ENCODE data around the gene OR2A7. TPM values are rescaled to one million over a fixed set of nuclear protein-coding genes. Genes with fewer than 3 reads are reported as not detected.
"Not testable (repeated sequence)": the region's sequence is repeated elsewhere in the genome, so short reads cannot be mapped to it uniquely, and the experiment has no call there.

OR2A7 gene
- polyA plus RNA-seq, 12 donors = 0.62 to 7.5 (median 1.5) TPM; not detected in 2

DNA sequence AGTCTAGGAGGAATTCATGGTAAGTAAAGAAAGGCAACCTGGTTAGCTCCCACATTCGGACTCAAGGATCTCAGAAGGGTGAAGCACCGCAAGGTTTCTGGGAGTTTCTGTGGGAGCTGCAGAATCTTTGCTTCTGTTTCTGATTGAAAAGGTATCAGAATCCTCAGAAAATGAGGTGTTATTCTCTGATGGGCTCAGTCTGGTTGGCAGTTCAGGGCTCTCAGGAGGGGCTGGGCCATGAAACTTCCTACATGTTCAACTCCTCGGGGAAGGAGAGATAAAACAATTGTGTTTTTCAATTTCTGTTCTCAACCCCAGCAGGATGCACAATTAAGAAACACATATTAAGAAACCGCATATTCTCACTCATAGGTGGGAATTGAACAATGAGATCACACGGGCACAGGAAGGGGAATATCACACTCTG lies 9.1 kb downstream of the OR2A7 start:
- DNase-seq = no peak

DNA sequence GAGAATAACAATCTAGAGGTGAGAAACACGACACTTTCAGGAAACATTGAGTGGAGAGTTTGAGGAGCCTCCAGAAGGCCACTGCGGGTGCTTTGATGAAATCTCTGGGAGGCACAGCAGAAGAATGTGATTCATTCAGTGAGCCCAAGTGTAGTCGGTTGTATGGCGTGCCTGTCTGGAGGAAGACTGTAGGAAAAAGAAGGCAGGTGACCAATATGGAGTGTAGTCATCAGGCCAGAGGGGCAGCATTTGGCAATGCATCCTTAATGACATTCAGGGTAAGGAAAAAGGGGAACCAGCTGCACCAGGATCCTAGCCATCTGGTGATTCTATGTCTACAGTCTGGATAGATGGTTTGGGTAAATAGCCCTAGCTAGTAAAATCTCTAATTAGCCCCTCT lies 12.3 kb downstream of the OR2A7 start:
- not testable (repeated sequence) for DNase-seq

DNA sequence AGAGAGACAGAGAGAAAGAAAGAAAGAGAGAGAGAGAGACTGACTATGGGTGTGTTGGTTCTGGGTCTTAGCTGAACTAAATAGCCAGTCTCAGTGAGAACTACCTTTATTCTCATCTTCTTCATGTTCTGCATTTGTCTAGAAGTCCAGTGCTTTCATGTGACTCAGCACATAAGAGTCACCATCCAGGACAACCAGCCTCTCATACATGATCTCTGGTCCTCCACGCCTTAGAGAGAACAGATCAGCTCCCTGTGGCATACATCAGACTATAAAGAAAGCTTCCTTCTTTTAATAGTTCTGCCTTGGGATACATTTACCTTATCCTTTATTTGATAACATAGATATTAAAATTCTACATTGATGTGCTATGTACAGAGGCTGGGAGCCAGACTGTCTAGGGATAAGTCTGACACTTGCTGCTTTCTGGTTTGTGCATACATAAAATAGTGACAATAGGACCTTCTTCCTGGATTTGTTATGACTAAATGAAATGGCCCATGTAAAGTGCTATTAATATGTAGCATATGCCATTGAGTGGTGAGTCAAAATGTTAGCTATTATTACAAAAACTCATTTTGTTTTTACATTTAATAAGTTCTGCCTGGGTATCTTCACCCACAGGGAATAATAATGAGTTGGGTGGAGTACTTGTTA lies 16.8 kb downstream of the OR2A7 start:
- not testable (repeated sequence) for DNase-seq

DNA sequence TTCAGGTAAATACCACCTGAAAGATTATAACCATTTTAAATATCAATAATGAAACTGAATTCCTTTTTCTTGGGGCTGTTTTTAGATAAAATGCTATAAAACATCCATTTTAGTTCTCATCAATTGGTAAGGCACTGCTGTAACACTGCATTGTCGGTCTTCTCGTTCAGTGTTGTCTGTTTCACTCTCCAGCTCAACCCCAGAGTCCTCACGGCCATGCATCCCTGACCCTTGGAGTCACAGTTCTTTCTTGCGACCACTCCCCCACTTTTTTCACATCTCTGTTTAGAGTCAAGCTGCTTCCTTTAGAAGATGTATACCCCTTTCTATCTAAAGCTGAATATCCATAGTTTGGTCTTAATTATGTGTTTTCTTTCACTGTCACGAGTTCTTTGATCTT lies 17.6 kb downstream of the OR2A7 start:
- not testable (repeated sequence) for DNase-seq

DNA sequence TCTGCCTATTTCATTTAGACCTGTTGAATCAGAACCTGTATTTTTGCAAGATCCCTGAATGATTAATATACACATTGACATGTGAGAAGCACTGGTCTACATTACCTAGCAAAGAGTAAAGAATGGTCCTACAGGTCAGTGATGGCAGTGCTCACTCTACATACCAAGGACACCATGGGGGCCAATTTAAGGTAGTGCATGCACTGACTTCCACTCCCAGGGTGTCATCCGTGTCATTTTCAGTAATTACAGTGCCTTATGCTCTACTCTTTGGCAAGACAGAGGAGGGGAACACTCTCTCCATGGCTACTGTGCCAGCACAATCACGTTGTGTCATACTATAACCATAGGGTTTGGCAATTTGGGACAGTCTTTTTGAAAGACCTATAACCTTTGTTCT lies 19.2 kb downstream of the OR2A7 start:
- DNase-seq = not testable (repeated sequence)

DNA sequence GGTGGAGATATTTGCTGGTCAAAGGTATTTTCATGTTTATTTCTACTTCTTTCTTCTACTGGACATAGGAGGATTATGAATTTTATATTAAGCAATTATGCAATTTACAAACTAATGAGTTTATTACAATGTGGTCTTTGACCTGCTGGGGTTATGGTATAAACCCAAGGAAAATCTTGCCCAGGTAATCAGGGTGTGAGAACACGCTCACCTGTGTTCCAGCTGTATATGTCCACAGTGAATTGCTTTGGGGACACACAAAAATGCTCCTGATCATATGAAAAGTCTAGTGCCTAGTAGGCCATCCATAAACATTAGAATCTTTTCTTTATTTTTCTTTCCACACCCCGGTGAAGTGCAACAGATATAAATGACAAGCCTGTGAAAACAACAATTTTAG lies 25.2 kb downstream of the OR2A7 start, which contains the start of gene OR2A42:
OR2A42 (minus strand) TSS at position 241 of the 400 bp plus-strand sequence. CDS start 6,762 bp downstream, outside the sequence.
- not testable (repeated sequence) for DNase-seq

DNA sequence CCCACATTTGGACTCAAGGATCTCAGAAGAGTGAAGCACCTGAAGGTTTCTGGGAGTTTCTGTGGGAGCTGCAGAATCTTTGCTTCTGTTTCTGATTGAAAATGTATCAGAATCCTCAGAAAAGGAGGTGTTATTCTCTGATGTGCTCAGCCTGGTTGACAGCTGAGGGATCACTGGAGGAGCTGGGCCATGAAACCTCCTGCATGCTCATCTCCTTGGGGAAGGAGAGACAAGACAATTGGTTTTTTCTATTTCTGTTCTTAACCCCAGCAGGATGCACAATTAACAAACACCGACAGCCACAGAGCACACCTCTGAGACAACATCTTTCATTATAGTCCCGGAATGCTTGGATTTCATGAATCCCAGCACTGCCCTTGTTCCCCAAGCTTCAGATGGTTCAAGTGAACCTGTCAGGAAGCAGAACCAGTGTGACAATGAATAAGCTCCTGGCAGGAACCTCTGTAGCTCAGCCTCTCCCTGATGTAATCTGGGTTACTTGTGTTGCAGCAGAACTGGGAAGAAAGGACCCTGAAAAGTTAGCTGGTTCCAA lies 26.0 kb downstream of the OR2A7 start:
- DNase-seq = not testable (repeated sequence)

DNA sequence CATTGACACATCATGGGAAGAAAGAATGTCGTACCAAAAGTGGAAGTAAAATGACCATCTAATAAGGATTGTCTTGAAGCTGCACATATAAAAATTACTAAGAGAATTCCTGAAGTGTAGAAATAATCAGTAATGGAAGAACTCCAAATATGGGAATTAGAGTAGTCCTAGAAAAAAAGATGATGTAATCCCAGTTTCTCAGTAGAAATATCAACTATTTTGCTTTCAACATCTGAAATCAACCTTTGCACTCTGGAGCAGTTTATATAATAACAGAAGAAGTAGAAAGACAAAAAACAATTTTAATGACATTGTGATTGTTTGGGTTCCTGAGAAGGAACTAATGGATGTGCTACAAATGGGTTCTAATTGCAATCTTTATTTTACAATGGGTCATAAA lies 31.6 kb downstream of the OR2A7 start:
- DNase-seq = not testable (repeated sequence)

DNA sequence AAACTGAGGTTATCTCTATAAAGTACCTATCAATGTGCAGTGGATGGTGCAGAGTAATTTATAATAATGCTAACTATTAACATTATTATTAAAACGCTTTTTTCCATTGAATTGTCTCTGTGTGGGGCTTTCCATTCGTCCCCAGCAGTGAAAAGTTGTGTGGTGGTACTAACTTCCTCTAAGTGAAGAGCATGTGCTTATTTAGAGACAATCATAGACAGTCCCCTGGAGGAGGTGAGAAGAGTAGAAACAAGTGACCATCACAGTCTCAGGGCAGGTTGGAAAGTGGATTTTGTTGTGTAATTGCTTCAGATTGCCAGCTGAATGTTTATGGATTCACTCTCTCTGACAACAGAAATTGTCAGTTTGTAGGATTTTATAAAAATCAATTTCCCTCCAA lies 33.6 kb downstream of the OR2A7 start:
- DNase-seq = not testable (repeated sequence)

DNA sequence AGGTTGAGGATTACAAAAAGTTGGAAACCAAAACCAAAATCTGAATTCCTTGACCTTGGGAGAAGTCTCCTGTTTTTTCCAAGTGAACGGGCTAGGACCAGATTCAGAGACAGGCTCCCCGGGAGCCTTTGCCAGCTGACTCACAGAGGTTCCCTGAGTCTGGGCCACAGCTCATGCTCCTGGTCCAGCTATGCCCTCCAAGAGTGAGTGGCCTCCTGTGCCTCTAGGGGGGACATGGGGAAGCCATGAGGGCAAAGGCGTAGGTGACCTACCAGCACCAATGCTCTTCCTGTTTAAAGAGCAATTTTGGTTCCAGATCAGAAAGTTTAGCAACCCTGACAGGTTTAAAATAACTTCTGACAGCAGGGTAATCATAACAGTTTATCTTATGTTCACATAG lies 35.8 kb downstream of the OR2A7 start:
- DNase-seq = not testable (repeated sequence)

DNA sequence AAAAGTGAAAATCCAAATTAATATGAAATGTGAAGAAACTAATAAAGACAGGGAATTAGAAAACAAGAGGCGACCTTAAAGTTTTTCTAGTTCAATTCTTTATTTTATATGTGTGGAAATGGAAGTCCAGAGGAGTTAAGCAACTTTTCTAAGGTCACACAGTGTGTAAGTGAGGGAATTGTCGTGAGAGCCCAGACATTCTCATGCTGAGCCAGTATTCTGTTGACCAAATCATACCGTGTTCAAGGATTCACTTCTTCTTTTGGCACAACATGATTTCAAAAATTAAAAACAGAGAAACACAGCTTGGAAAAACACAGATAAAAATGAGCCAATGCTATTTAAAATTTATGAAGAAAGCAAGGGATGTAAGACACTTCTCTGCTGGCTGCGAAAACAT lies 37.7 kb downstream of the OR2A7 start:
- DNase-seq = not testable (repeated sequence)

DNA sequence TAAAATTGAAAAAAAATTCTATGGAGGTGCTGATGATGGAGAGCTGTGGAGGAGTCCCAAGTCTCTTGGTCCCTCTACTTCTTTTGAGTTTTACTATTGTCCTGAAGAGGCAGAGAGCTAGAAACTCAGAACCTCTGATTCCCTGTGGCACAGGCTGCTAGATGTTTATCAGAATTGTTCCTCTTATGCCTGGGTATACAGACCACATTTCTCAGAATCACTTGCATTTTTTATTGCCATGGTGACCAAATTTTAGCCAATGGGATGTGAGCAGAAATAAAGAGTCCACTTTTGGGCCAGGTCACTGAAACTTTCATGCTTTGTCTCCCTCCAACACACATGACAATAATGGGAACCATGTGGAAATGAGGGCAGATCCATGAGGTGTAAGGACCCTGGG lies 40.9 kb downstream of the OR2A7 start:
- not testable (repeated sequence) for DNase-seq

DNA sequence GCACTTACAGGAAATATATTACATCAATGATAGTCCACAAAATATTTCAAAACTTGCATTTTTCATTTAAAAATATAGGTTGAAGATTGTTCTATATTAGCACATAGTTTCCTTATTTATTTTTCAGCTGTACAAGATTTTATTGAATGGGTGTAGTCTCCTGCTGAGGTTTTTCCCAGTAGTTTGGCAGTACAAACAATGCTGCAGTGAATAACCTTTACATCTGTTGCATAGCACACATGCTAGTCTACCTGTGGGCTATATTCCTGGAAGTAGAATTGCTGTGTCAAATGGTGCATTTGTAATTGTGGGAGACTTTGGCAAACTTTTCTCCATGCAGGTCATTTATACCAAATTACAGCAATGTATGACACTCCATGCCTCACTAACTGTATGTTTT lies 44.1 kb downstream of the OR2A7 start:
- DNase-seq = not testable (repeated sequence)

DNA sequence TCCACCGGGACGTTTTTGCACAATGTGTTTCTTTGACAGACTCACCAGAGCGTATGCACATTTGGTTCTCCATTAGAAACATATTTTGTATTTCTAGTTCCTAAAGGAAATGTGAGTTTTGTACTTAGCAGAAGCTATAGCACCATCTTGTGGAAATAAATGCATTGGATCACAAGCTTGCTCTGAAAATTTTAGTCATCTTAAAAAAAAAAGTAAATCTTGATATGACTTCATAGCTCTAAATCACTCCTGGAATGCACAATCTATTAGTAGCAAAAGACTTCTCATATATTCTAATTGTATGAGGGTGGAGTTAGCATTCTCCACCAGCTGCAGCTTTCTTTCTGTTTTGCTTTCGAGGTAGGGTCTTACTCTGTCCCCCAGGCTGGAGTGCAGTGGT lies 45.4 kb downstream of the OR2A7 start:
- not testable (repeated sequence) for DNase-seq

DNA sequence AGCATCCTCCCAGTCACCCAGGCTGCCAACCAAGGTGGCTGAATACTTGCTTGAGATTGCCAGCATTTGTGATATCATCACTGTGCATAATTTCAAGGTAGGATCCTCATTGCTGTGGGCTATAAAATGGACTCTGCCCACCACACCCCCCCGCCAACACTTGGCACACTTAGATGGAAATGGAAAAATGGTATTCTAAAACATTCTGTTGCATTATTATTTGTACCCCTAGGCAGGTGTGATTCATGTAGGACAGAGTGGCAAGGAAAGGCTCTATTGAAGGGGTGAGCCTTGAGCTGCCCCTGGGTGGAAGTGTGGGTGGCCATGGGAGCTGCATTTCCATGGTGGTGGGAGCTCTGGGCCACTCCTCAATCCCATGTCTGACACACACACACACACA lies 46.0 kb downstream of the OR2A7 start:
- not testable (repeated sequence) for DNase-seq

DNA sequence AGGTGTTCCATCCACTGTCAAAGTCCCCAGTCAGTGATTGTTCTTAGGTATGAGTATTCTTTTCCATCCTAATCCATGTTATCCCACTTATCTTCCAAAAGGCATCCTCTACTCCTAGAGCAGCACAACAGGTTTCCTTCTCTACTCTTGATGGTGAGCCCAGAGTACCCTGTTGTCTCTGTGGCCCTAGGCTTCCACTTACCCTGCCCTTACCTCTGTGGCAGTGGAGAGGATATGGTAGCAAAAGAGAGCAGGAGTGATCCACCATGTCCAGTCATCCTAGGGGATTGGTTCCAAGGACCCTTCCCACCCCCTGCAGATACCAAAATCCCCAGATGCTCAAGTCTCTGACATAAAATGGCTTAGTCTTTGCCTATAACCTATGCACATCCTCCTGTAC lies 47.4 kb downstream of the OR2A7 start:
- DNase-seq = not testable (repeated sequence)

Other genes with a start within 250 kb of the OR2A7 start
- gene OR2A5, start 215.8 kb downstream of the OR2A7 start, polyA plus RNA-seq (ENCODE audit: insufficient read length in 12 of 12) = under 1 TPM in 2 of 12 donors, not detected in 10; 0.25 to 0.38 TPM
- not detected for gene OR2A25, start 195.0 kb downstream of the OR2A7 start, polyA plus RNA-seq (ENCODE audit: insufficient read length in 12 of 12)
- under 1 TPM in 1 of 12 donors, not detected in 11; 0.04 TPM for gene OR2A12, start 178.5 kb downstream of the OR2A7 start, polyA plus RNA-seq (ENCODE audit: insufficient read length in 12 of 12)
- gene OR2A2, start 155.2 kb downstream of the OR2A7 start, polyA plus RNA-seq (ENCODE audit: insufficient read length in 12 of 12) = not detected
- gene OR2A14, start 141.6 kb downstream of the OR2A7 start, polyA plus RNA-seq (ENCODE audit: insufficient read length in 12 of 12) = not detected
- 1 to 10 TPM in 5 of 12 donors, under 1 TPM in 4, not detected in 3; 0.45 to 5.2 (median 1.1) TPM for gene CTAGE4, start 81.3 kb downstream of the OR2A7 start, polyA plus RNA-seq (ENCODE audit: insufficient read length in 12 of 12)
- 10 to 100 TPM in 1 of 12 donors, 1 to 10 TPM in 8, under 1 TPM in 2, not detected in 1; 0.82 to 12.9 (median 1.5) TPM for gene ARHGEF35, start 69.0 kb downstream of the OR2A7 start, polyA plus RNA-seq (ENCODE audit: insufficient read length in 12 of 12)
- 1 to 10 TPM in 2 of 12 donors, under 1 TPM in 8, not detected in 2; 0.07 to 1.3 (median 0.41) TPM for gene OR2A42, start 25.2 kb downstream of the OR2A7 start, polyA plus RNA-seq (ENCODE audit: insufficient read length in 12 of 12)
- 1 to 10 TPM in 2 of 12 donors, under 1 TPM in 4, not detected in 6; 0.25 to 2.1 (median 0.36) TPM for gene CTAGE8, start 4.5 kb upstream of the OR2A7 start, polyA plus RNA-seq (ENCODE audit: insufficient read length in 12 of 12)
- gene OR2A1, start 47.6 kb upstream of the OR2A7 start, polyA plus RNA-seq (ENCODE audit: insufficient read length in 12 of 12) = 1 to 10 TPM in 1 of 12 donors, under 1 TPM in 6, not detected in 5; 0.08 to 1.4 (median 0.35) TPM
- gene ARHGEF5, start 90.6 kb upstream of the OR2A7 start, polyA plus RNA-seq (ENCODE audit: insufficient read length in 12 of 12) = 10 to 100 TPM in 1 of 12 donors, 1 to 10 TPM in 9, not detected in 2; 1.2 to 15.3 (median 2.3) TPM
- not detected for gene NOBOX, start 138.9 kb upstream of the OR2A7 start, polyA plus RNA-seq (ENCODE audit: insufficient read length in 12 of 12)

Data from muscle of arm (tissue), 12 donors.